Measurements from ENCODE around the gene ACSM3. TPM values are rescaled to one million over a fixed set of nuclear protein-coding genes. Genes with fewer than 3 reads are reported as not detected.

ACSM3 gene
- total and polyA plus RNA-seq, 2 donors (not counting 3 experiments of a cell fraction or from before 2014, with no cell fraction given): 23.7 to 37.3 TPM

- Histone ChIP-seq H3K4me3 (replicated peaks in 1 of 3; ENCODE audit: insufficient read depth in 1 of 3, low read depth in 1 of 3, low read length in 3 of 3) (no peak overlapping the region), H2AFZ (ENCODE audit: low read depth, low read length) (no peak overlapping the region), H3K36me3 (ENCODE audit: control insufficient read depth in 2 of 2, extremely low read depth in 1 of 2, insufficient read depth in 2 of 2, low read length in 2 of 2) (peaks cover 0 to 6% of the 10 kb centered on the region in 2 experiments), H3K9me1 (replicated peaks; ENCODE audit: control insufficient read depth, extremely low read depth, insufficient read depth, low read length) (no peaks in the 10 kb centered on the region), H3K9me3 (replicated peaks; ENCODE audit: control insufficient read depth, insufficient read depth, low read length) (no peaks in the 10 kb centered on the region), H3K79me2 (ENCODE audit: control insufficient read depth, insufficient read depth, low read length) (no peaks in the 10 kb centered on the region), H3K27me3 (ENCODE audit: control insufficient read depth in 2 of 2, insufficient read depth in 2 of 2, low read length in 2 of 2) (no peaks in the 10 kb centered on the region), H3K9ac (replicated peaks; ENCODE audit: extremely low read depth, insufficient read depth, low read length) (no peak overlapping the region), H3K27ac (ENCODE audit: insufficient read depth, low read depth, low read length) (no peak overlapping the region), H4K20me1 (replicated peaks; ENCODE audit: control insufficient read depth, extremely low read depth, insufficient read depth, low read length) (no peaks in the 10 kb centered on the region), H3K4me2 (ENCODE audit: insufficient read depth, low read length) (no peak overlapping the region), H3K4me1 (ENCODE audit: control insufficient read depth, extremely low read depth, insufficient read depth, low read length) (peaks cover 17% of the 10 kb centered on the region)
- CTCF ChIA-PET: interaction anchor here (0.8 to 2.6 kb wide), 4 partner anchors 47 to 454 kb away, joined by 3 to 12 read pairs (median 4); no protein-coding TSS in a partner anchor
- no peak for TF ChIP-seq POLR2AphosphoS5 (IDR thresholded peaks at IDR 0.05; ENCODE audit: insufficient read depth, low read depth, low read length)
- no peak for TF ChIP-seq FOS (IDR thresholded peaks at IDR 0.05; ENCODE audit: borderline replicate concordance, insufficient read depth, low read length)
- TF ChIP-seq GATA2 (IDR thresholded peaks at IDR 0.05; ENCODE audit: insufficient read depth, insufficient read length, low read depth, low read length): no peak
- TF ChIP-seq, protein P1, sequence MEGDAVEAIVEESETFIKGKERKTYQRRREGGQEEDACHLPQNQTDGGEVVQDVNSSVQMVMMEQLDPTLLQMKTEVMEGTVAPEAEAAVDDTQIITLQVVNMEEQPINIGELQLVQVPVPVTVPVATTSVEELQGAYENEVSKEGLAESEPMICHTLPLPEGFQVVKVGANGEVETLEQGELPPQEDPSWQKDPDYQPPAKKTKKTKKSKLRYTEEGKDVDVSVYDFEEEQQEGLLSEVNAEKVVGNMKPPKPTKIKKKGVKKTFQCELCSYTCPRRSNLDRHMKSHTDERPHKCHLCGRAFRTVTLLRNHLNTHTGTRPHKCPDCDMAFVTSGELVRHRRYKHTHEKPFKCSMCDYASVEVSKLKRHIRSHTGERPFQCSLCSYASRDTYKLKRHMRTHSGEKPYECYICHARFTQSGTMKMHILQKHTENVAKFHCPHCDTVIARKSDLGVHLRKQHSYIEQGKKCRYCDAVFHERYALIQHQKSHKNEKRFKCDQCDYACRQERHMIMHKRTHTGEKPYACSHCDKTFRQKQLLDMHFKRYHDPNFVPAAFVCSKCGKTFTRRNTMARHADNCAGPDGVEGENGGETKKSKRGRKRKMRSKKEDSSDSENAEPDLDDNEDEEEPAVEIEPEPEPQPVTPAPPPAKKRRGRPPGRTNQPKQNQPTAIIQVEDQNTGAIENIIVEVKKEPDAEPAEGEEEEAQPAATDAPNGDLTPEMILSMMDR (IDR thresholded peaks at IDR 0.05; ENCODE audit: extremely low read depth in 1 of 2, insufficient read depth in 1 of 2, low read depth in 1 of 2, low read length in 2 of 2): no peak
- no peak for TF ChIP-seq MYC (IDR thresholded peaks at IDR 0.05; ENCODE audit: low read depth, low read length)
- TF ChIP-seq JUN (IDR thresholded peaks at IDR 0.05; ENCODE audit: borderline replicate concordance, insufficient read depth, insufficient read length, low read depth): no peak
- no peak for TF ChIP-seq EZH2 (IDR thresholded peaks at IDR 0.05; ENCODE audit: borderline replicate concordance, low read depth, low read length, severe bottlenecking)
- TF ChIP-seq, protein P2, sequence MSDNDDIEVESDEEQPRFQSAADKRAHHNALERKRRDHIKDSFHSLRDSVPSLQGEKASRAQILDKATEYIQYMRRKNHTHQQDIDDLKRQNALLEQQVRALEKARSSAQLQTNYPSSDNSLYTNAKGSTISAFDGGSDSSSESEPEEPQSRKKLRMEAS (IDR thresholded peaks at IDR 0.05; ENCODE audit: insufficient read depth, insufficient read length): no peak
- TF ChIP-seq POLR2A (IDR thresholded peaks at IDR 0.05; ENCODE audit: low read depth, low read length): no peak
- intact Hi-C loops (cut with micrococcal nuclease) (no loop called here), dilution Hi-C loops (cut with MboI; ENCODE audit: extremely low pct_ligation_motif_present, low sequenced_read_pairs) (no loop called here)
- FAIRE-seq (no peak), DNase-seq (ENCODE audit: low read depth, low spot score) (no peak)
- no TSS peak for BruUV-seq (replicated peaks)
- POLR2A ChIA-PET: no interaction called here
Measured at GRCh38 chr16:20846551-20846950, 82.7 kb downstream of the ACSM3 start.

Small RNAs within 50 kb of the gene (small RNA-seq; reads per million reads assigned to genes)
- gene RF00618 (ENCODE audit: insufficient read depth, insufficient read length, low read depth, low replicate concordance) (not detected), gene RNU6-944P (ENCODE audit: insufficient read depth, insufficient read length, low read depth, low replicate concordance) (not detected)

Other genes with a start within 250 kb of the ACSM3 start
- gene ACSM2B, start 187.6 kb upstream of the ACSM3 start, total RNA-seq: not detected in 2 replicates
- gene ACSM2B, start 187.6 kb upstream of the ACSM3 start, polyA plus RNA-seq: 0.07 and 0.13 TPM in 2 replicates
- gene ACSM1, start 66.3 kb upstream of the ACSM3 start, total RNA-seq: 0.18 TPM in 1 of 2 replicates, not detected in the other
- 0.10 and 0.12 TPM in 2 replicates for gene ACSM1, start 66.3 kb upstream of the ACSM3 start, polyA plus RNA-seq
- 29.0 and 30.7 TPM in 2 replicates for gene THUMPD1, start 22.2 kb upstream of the ACSM3 start, total RNA-seq
- 27.9 and 36.9 TPM in 2 replicates for gene THUMPD1, start 22.2 kb upstream of the ACSM3 start, polyA plus RNA-seq
- 8.9 and 9.3 TPM in 2 replicates for gene ERI2, start 42.5 kb downstream of the ACSM3 start, total RNA-seq
- gene ERI2, start 42.5 kb downstream of the ACSM3 start, polyA plus RNA-seq: 6.6 and 16.1 TPM in 2 replicates
- gene REXO5, start 42.5 kb downstream of the ACSM3 start, total RNA-seq: 7.4 and 11.5 TPM in 2 replicates
- gene REXO5, start 42.5 kb downstream of the ACSM3 start, polyA plus RNA-seq: 2.1 and 2.3 TPM in 2 replicates
- 35.0 and 39.6 TPM in 2 replicates for gene DCUN1D3, start 136.3 kb downstream of the ACSM3 start, total RNA-seq
- 8.8 and 10.4 TPM in 2 replicates for gene DCUN1D3, start 136.3 kb downstream of the ACSM3 start, polyA plus RNA-seq
- gene LYRM1, start 136.8 kb downstream of the ACSM3 start, total RNA-seq: 28.4 and 29.1 TPM in 2 replicates
- 13.8 and 20.4 TPM in 2 replicates for gene LYRM1, start 136.8 kb downstream of the ACSM3 start, polyA plus RNA-seq

Measured in endothelial cell of umbilical vein (primary cell).